ENCODE results near the gene DLGAP5. TPM values are rescaled to one million over a fixed set of nuclear protein-coding genes. Genes with fewer than 3 reads are reported as not detected.
A peak's percentile ranks its signal among the peaks of the same experiment; 100 is the strongest.

The DLGAP5 gene
- polyA plus RNA-seq, 1 donor (not counting 4 experiments of a cell fraction or from before 2014, with no cell fraction given), result 15.3 TPM

DNA sequence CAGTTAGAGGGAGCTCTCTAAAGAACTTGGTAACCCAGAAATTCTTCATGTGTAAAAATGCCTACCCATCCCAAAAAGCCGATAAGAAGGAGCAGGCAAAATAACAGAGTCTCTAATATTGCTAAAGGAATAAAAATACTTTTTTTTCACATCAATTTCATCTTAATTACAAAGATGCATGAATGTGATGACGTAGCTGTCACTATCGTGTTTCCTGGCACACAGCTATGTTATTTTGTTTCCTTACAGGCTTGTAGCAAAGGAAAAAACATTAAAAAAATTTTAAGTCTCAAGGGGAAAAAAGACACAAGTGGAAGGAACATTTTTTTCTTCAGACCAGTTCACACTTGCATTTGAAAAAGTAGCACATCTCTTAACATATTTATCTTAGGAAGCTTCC is 72.6 kb downstream of the DLGAP5 start:
- H3K4me1 ChIP-seq (ENCODE audit: control insufficient read depth, extremely low read depth, insufficient read depth, low read length), result peaks cover 33% of the 10 kb centered on the region
- dilution Hi-C loops (cut with MboI; ENCODE audit: extremely low pct_ligation_motif_present, low sequenced_read_pairs), result no loop called here

DNA sequence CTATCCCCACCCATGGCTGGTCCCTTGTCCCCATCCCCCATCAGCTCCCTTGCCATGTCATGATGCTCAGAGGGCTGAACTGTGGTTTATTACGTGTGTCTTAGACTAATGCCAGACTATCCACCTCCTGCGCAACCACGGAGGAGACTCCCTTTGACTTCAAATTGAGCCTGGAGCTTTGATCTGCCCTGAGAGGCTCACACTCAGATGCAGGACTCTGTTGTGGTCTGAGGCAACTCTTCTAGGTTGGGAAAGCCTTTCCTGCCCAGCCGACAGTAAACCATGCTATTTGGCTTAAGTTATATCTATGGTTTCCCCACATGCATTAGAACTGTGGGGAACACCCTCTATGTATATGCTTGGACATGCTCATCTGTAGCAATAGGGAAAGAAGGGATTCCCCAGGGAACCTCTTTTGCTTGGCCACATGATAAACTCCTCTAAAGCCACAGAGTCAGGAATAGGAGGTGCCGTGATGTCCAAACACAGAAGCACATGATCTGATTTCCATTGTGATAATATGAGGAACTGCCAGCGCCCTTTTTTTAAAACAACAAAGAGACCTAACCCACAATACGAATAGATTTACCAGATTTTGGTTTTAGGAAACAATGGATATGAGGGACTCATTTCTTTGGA is 73.5 kb downstream of the DLGAP5 start:
- H3K79me2 ChIP-seq (ENCODE audit: control insufficient read depth, insufficient read depth, low read length), result no peaks in the 10 kb centered on the region
- H3K27ac ChIP-seq (ENCODE audit: control insufficient read depth, insufficient read depth, low read length), result peak overlapping the region; percentile 1
- no peak overlapping the region for H3K4me3 ChIP-seq (ENCODE audit: control insufficient read depth in 2 of 3, extremely low read depth in 1 of 3, insufficient read depth in 2 of 3, low read depth in 1 of 3, low read length in 3 of 3)
- TF ChIP-seq, protein P1, sequence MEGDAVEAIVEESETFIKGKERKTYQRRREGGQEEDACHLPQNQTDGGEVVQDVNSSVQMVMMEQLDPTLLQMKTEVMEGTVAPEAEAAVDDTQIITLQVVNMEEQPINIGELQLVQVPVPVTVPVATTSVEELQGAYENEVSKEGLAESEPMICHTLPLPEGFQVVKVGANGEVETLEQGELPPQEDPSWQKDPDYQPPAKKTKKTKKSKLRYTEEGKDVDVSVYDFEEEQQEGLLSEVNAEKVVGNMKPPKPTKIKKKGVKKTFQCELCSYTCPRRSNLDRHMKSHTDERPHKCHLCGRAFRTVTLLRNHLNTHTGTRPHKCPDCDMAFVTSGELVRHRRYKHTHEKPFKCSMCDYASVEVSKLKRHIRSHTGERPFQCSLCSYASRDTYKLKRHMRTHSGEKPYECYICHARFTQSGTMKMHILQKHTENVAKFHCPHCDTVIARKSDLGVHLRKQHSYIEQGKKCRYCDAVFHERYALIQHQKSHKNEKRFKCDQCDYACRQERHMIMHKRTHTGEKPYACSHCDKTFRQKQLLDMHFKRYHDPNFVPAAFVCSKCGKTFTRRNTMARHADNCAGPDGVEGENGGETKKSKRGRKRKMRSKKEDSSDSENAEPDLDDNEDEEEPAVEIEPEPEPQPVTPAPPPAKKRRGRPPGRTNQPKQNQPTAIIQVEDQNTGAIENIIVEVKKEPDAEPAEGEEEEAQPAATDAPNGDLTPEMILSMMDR (optimal IDR thresholded peaks at IDR 0.05 in 1 of 3, IDR thresholded peaks at IDR 0.05 in 1 of 3, conservative IDR thresholded peaks at IDR 0.05 in 1 of 3; ENCODE audit: extremely low read depth in 1 of 3, insufficient read depth in 2 of 3, low read length in 3 of 3), result no peak
- TF ChIP-seq EZH2 (IDR thresholded peaks at IDR 0.05; ENCODE audit: low read length), result no peak
- H3K4me2 ChIP-seq (ENCODE audit: control insufficient read depth, extremely low read depth, insufficient read depth, low read depth, low read length), result peak overlapping the region; percentile 47
- no peaks in the 10 kb centered on the region for H4K20me1 ChIP-seq (ENCODE audit: control insufficient read depth, extremely low read depth, insufficient read depth, low read length)
- H3K27me3 ChIP-seq (ENCODE audit: control insufficient read depth, extremely low read depth, insufficient read depth, low read length), result no peaks in the 10 kb centered on the region
- peaks cover 28% of the 10 kb centered on the region for H3K4me1 ChIP-seq (ENCODE audit: control insufficient read depth, extremely low read depth, insufficient read depth, low read length)
- DNase-seq (ENCODE audit: low read depth, low spot score) (no peak), FAIRE-seq (peak; percentile 61)
- H3K9ac ChIP-seq (ENCODE audit: control insufficient read depth, extremely low read depth, insufficient read depth, low read length), result no peak overlapping the region
- peak overlapping the region; percentile 78 for H2AFZ ChIP-seq (ENCODE audit: control insufficient read depth, low read length)
- H3K9me1 ChIP-seq (ENCODE audit: control insufficient read depth, extremely low read depth, insufficient read depth, low read length), result no peaks in the 10 kb centered on the region
- no peaks in the 10 kb centered on the region for H3K36me3 ChIP-seq (ENCODE audit: control insufficient read depth in 2 of 2, extremely low read depth in 1 of 2, insufficient read depth in 2 of 2, low read length in 2 of 2)
- dilution Hi-C loops (cut with MboI; ENCODE audit: extremely low pct_ligation_motif_present, low sequenced_read_pairs), result no loop called here
- no peaks in the 10 kb centered on the region for H3K9me3 ChIP-seq (ENCODE audit: control insufficient read depth, low read depth, low read length)

More for the DNA sequence above, 72.6 kb downstream of the DLGAP5 start:
- no peak overlapping the region for H3K27ac ChIP-seq (ENCODE audit: control insufficient read depth, insufficient read depth, low read length)
- TF ChIP-seq, protein P1 (optimal IDR thresholded peaks at IDR 0.05 in 1 of 3, IDR thresholded peaks at IDR 0.05 in 1 of 3, conservative IDR thresholded peaks at IDR 0.05 in 1 of 3; ENCODE audit: extremely low read depth in 1 of 3, insufficient read depth in 2 of 3, low read length in 3 of 3), result no peak
- no peak for TF ChIP-seq EZH2 (IDR thresholded peaks at IDR 0.05; ENCODE audit: low read length)
- no peaks in the 10 kb centered on the region for H3K9me1 ChIP-seq (ENCODE audit: control insufficient read depth, extremely low read depth, insufficient read depth, low read length)
- H2AFZ ChIP-seq (ENCODE audit: control insufficient read depth, low read length), result no peak overlapping the region
- H3K36me3 ChIP-seq (ENCODE audit: control insufficient read depth in 2 of 2, extremely low read depth in 1 of 2, insufficient read depth in 2 of 2, low read length in 2 of 2), result no peaks in the 10 kb centered on the region
- H3K9ac ChIP-seq (ENCODE audit: control insufficient read depth, extremely low read depth, insufficient read depth, low read length), result no peak overlapping the region
- no peak for DNase-seq (ENCODE audit: low read depth, low spot score)
- H3K9me3 ChIP-seq (ENCODE audit: control insufficient read depth, low read depth, low read length), result no peaks in the 10 kb centered on the region
- no peak for FAIRE-seq
- no peaks in the 10 kb centered on the region for H4K20me1 ChIP-seq (ENCODE audit: control insufficient read depth, extremely low read depth, insufficient read depth, low read length)
- H3K4me2 ChIP-seq (ENCODE audit: control insufficient read depth, extremely low read depth, insufficient read depth, low read depth, low read length), result no peak overlapping the region
- no peaks in the 10 kb centered on the region for H3K79me2 ChIP-seq (ENCODE audit: control insufficient read depth, insufficient read depth, low read length)
- H3K27me3 ChIP-seq (ENCODE audit: control insufficient read depth, extremely low read depth, insufficient read depth, low read length), result no peaks in the 10 kb centered on the region
- no peak overlapping the region for H3K4me3 ChIP-seq (ENCODE audit: control insufficient read depth in 2 of 3, extremely low read depth in 1 of 3, insufficient read depth in 2 of 3, low read depth in 1 of 3, low read length in 3 of 3)
